GM10248 (cell line): ENCODE results near the gene TTC3.
"Not testable (repeated sequence)": the region's sequence is repeated elsewhere in the genome, so short reads cannot be mapped to it uniquely, and the experiment has no call there.

Experiments used
- CTCF ChIA-PET: fragments of 300-600 bp; sonication (Branson Sonifier 250); formaldehyde crosslinking; extraction: SDS; loops from one replicate; lab custom pipeline; 2021; ENCODE audit warnings: antibody characterized with exemption; lab: Yijun Ruan, JAX
- POLR2A ChIA-PET: fragments of 350-650 bp; sonication (Branson Sonifier 250); formaldehyde crosslinking; extraction: SDS; loops from one replicate; lab custom pipeline; 2020; ENCODE audit warnings: antibody characterized with exemption; lab: Yijun Ruan, JAX
- DNase-seq: peaks from one replicate; pipeline ENCODE4 v3.0.0; 2012; ENCODE audit errors: extremely low spot score
- CTCF ChIP-seq: IDR thresholded peaks from 2 replicates; pipeline ENCODE4 v1.5.1; 2012; ENCODE audit warnings: mild to moderate bottlenecking, low read depth; ENCODE audit errors: extremely low read depth, missing control alignments, control extremely low read depth

The TTC3 gene

GRCh38 chr21:37139902-37140301 lies 66.8 kb downstream of the TTC3 start:
- no peak for DNase-seq
- ChIA-PET POLR2A (no interaction called here), CTCF (no interaction called here)
- TF ChIP-seq CTCF, result no peak

GRCh38 chr21:37143392-37143791 lies 70.3 kb downstream of the TTC3 start:
- POLR2A ChIA-PET, CTCF ChIA-PET, DNase-seq: not testable (repeated sequence)

- ChIA-PET POLR2A (no interaction called here), CTCF (no interaction called here)
- DNase-seq, result no peak
- TF ChIP-seq CTCF, result no peak
Observed at GRCh38 chr21:37145635-37146111, 72.6 kb downstream of the TTC3 start.

GRCh38 chr21:37146320-37147235 lies 73.5 kb downstream of the TTC3 start:
- CTCF ChIA-PET, result interaction anchor here (0.9 kb wide), 1 partner anchor 10 kb away, joined by 3 read pairs; no protein-coding TSS in a partner anchor
- DNase-seq, result no peak
- no peak for TF ChIP-seq CTCF
- POLR2A ChIA-PET, result no interaction called here

GRCh38 chr21:37149411-37149810 lies 76.4 kb downstream of the TTC3 start:
- CTCF ChIA-PET, result no interaction called here
- POLR2A ChIA-PET, result no interaction called here
- DNase-seq, result no peak
- no peak for TF ChIP-seq CTCF

- TF ChIP-seq CTCF, result no peak
- ChIA-PET POLR2A (no interaction called here), CTCF (interaction anchor here (1.1 kb wide), 1 partner anchor 65 kb away, joined by 3 read pairs; no protein-coding TSS in a partner anchor)
- no peak for DNase-seq
Observed at GRCh38 chr21:37153196-37153934, 80.3 kb downstream of the TTC3 start.
